Stimulated activated naive CD4-positive, alpha-beta T cell (primary cell): ENCODE measurements around the gene RAB22A.

Experiments used
- DNase-seq, 6 experiments: peaks; one replicate each; lab custom pipeline; 2025; lab: John Stamatoyannopoulos, UW

RAB22A gene

GRCh38 chr20:58309591-58310290, at the start of gene RAB22A:
Gene RAB22A, plus strand, starts transcription at chr20:58309715. Its CDS starts 262 bp downstream, at chr20:58309977.
- peak; percentile 69 to 84 (median 78) for DNase-seq

- DNase-seq, result no peak
Observed at GRCh38 chr20:58260006-58260405, 49.5 kb upstream of the RAB22A start.

GRCh38 chr20:58261660-58262059, 47.9 kb upstream of the RAB22A start:
- DNase-seq, result no peak

- DNase-seq, result no peak
Observed at GRCh38 chr20:58264271-58264670, 45.2 kb upstream of the RAB22A start.

GRCh38 chr20:58267389-58268215, 41.9 kb upstream of the RAB22A start:
- no peak for DNase-seq

GRCh38 chr20:58268421-58268821, 41.1 kb upstream of the RAB22A start:
- no peak for DNase-seq

GRCh38 chr20:58268936-58269619, 40.4 kb upstream of the RAB22A start:
- no peak for DNase-seq

GRCh38 chr20:58271606-58272351, 37.7 kb upstream of the RAB22A start:
- no peak for DNase-seq

GRCh38 chr20:58274384-58274783, 35.1 kb upstream of the RAB22A start:
- no peak for DNase-seq

GRCh38 chr20:58277107-58277506, 32.4 kb upstream of the RAB22A start:
- no peak for DNase-seq

GRCh38 chr20:58277578-58278472, 31.7 kb upstream of the RAB22A start:
- DNase-seq, result no peak

- DNase-seq, result no peak
Observed at GRCh38 chr20:58286729-58287128, 22.8 kb upstream of the RAB22A start.

- no peak for DNase-seq
Observed at GRCh38 chr20:58287638-58288037, 21.9 kb upstream of the RAB22A start.

GRCh38 chr20:58289143-58289542, 20.4 kb upstream of the RAB22A start:
- no peak for DNase-seq

GRCh38 chr20:58293453-58293852, 16.1 kb upstream of the RAB22A start:
- no peak for DNase-seq

- DNase-seq, result no peak
Observed at GRCh38 chr20:58294497-58295455, 14.7 kb upstream of the RAB22A start.

- no peak for DNase-seq
Observed at GRCh38 chr20:58296051-58296837, 13.3 kb upstream of the RAB22A start.

- DNase-seq, result no peak
Observed at GRCh38 chr20:58297394-58297793, 12.1 kb upstream of the RAB22A start.

GRCh38 chr20:58300321-58300720, 9.2 kb upstream of the RAB22A start:
- DNase-seq, result no peak
